RWPE1 (cell line): Measurements from ENCODE around the gene MYO10.

Experiments used
- CTCF ChIA-PET: fragments of 350-600 bp; sonication (Branson Sonifier 250); formaldehyde crosslinking; extraction: SDS; loops from one replicate; lab custom pipeline; 2021; lab: Yijun Ruan, JAX
- POLR2A ChIA-PET: fragments of 400-600 bp; formaldehyde crosslinking; extraction: SDS; loops from one replicate; lab custom pipeline; 2020; ENCODE audit warnings: antibody characterized with exemption; ENCODE audit not compliant: low non-redundant PET; lab: Yijun Ruan, JAX
- DNase-seq: peaks from one replicate; pipeline ENCODE4 v3.0.0; 2012; ENCODE audit warnings: low spot score
- H3K27ac ChIP-seq: fragments of 450-650 bp; 2 replicates; pipeline ENCODE4 v1.5.1; 2017
- TF ChIP-seq, protein P1 (sequence below): fragments of 450-650 bp; conservative IDR thresholded peaks from 2 replicates; pipeline ENCODE4 v1.5.1; 2017; ENCODE audit warnings: low read depth, mild to moderate bottlenecking

MYO10 gene

DNA sequence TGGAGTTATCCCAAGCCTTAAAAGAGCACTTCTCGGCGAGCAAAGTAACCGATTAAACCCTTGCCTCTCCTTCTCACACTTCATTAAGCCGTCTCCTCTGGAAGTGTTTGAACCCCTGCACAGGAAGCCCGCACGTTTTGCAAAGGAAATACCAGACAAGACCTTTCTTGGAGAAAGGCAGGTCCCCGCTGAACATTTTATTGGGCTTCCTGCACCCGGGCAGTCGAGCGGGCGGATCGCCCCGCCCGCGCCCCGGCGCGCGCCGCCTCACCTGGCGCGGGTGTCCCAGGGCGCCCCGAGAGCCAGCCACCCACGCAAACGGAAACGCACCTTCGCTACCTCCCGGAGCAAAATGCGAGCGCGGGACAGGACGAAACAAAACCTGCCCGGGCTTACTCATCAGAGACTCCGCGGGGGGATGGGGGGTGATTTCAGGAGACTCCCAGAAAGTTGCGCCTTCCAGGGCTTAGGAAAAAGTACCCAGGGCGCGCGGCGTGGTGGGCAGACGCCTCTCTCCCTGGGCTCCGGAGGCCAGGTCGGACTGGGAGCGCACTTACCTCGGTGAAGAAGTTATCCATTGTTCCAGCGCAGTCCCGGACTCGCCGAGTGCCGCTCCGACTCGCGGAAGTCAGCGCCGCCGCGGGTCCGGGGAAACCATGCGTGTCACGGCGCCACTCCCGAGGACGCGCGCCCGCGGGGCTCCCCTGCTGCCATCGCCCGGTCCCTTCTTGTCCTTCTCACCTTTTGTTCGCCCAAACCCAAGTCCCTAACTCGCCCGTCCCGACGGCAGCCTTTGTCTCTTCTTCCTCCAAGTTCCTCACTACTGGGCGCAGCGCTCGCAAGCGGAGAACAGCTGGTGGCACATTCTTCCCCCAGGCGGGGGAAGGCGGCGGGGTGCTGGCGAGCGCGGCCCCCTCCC is 598 bp downstream of the MYO10 start:
- H3K27ac ChIP-seq, result peak overlapping the region; percentile 93
- CTCF ChIA-PET, result no interaction called here
- POLR2A ChIA-PET, result no interaction called here
- TF ChIP-seq, protein P1, sequence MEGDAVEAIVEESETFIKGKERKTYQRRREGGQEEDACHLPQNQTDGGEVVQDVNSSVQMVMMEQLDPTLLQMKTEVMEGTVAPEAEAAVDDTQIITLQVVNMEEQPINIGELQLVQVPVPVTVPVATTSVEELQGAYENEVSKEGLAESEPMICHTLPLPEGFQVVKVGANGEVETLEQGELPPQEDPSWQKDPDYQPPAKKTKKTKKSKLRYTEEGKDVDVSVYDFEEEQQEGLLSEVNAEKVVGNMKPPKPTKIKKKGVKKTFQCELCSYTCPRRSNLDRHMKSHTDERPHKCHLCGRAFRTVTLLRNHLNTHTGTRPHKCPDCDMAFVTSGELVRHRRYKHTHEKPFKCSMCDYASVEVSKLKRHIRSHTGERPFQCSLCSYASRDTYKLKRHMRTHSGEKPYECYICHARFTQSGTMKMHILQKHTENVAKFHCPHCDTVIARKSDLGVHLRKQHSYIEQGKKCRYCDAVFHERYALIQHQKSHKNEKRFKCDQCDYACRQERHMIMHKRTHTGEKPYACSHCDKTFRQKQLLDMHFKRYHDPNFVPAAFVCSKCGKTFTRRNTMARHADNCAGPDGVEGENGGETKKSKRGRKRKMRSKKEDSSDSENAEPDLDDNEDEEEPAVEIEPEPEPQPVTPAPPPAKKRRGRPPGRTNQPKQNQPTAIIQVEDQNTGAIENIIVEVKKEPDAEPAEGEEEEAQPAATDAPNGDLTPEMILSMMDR, result no peak
- peak; percentile 89 for DNase-seq

DNA sequence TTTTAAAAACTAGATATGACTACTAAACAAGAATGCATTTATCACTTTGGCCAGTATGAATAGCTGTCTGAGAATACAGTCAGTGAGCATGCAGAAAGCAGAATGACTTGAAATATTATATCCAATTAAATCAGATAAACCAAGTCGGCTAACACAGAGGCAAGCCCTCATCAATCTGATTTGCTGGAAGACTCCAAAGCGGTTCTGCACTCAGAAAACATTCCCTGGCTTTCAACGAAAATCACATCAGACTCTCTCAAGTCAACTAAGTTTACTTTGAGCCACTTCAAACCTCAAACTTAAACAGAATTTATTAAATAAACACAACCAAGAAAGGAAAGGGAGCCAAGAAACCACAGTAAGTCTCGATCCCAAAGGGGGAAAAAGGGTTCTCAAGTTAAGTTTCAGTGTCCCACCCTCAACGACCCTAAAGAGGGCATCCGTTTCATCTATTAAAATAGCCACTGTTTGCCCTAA is 1.4 kb downstream of the MYO10 start:
- ChIA-PET CTCF (no interaction called here), POLR2A (no interaction called here)
- DNase-seq, result no peak
- TF ChIP-seq, protein P1, result no peak
- peak overlapping the region; percentile 93 for H3K27ac ChIP-seq

DNA sequence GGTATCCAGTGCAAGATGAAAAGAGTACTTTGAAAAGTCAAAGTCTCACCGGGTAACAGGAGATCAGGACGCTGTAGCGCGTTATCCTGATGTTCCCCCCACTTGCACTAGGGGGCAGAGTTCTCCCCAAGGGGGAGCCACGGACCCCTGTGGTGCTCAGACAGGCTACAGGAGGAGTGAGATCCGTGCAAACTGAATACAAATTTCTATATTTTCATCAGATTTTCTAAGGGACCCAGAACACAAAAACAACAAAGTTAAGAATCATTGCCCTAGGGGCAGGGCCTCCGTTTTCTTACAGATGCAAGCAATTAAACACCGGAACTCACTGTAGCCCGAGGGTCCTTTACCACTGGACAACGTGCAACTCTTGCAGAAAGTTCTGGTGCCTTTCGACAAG is 2.0 kb downstream of the MYO10 start:
- DNase-seq, result peak; percentile 84
- no peak overlapping the region for H3K27ac ChIP-seq
- CTCF ChIA-PET, result interaction anchor here (0.7 to 1.6 kb wide), 4 partner anchors 19 to 256 kb away, joined by 3 to 4 read pairs (median 4); no protein-coding TSS in a partner anchor
- TF ChIP-seq, protein P1, result peak; percentile 98
- POLR2A ChIA-PET, result no interaction called here

DNA sequence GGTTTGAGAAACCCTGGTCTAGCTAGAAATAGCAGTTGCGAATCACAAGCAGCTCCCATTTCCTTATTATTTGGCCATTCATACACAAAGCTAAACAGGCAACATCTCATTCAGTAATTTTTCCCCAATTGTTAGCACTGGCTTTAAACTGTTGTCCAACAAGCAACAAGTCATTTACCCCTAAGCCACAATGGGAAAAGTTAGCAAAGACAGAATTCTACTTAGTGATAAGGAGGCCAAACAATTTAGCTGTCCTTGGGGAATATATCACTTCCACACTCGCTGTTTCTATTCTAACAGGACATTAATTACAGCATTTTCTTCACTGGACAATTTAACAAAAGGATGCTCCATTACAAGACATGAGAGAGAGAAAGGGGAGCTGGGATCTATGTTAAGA is 2.8 kb downstream of the MYO10 start:
- ChIA-PET POLR2A (no interaction called here), CTCF (interaction anchor here (0.7 to 1.6 kb wide), 5 partner anchors 19 to 256 kb away, joined by 3 to 6 read pairs (median 4); no protein-coding TSS in a partner anchor)
- no peak overlapping the region for H3K27ac ChIP-seq
- DNase-seq, result no peak
- TF ChIP-seq, protein P1, result no peak

DNA sequence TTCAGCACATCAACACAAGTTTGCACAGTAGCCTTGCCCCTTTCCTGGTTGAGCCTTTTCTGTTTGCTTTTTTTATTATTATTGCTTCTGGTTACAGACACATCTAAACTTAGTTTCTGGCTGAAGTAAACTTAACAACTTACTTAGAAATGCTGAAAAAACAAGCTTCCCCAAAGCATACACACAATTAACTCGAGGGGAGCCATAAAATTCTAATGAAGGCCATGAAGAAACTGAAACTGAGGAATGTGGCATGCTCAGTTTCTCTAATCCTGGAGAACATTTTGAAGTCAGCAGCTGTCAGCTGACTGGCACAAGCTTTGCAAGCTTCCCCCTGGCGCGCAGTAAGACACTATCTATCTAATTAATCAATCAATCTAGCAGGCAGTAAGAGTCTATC is 3.7 kb downstream of the MYO10 start:
- CTCF ChIA-PET, result interaction anchor here (0.6 to 1.6 kb wide), 5 partner anchors 31 to 411 kb away, joined by 3 to 6 read pairs (median 4); no protein-coding TSS in a partner anchor
- TF ChIP-seq, protein P1, result no peak
- H3K27ac ChIP-seq, result no peak overlapping the region; the same call in 1 of the 2 replicates
- POLR2A ChIA-PET, result no interaction called here
- DNase-seq, result no peak

DNA sequence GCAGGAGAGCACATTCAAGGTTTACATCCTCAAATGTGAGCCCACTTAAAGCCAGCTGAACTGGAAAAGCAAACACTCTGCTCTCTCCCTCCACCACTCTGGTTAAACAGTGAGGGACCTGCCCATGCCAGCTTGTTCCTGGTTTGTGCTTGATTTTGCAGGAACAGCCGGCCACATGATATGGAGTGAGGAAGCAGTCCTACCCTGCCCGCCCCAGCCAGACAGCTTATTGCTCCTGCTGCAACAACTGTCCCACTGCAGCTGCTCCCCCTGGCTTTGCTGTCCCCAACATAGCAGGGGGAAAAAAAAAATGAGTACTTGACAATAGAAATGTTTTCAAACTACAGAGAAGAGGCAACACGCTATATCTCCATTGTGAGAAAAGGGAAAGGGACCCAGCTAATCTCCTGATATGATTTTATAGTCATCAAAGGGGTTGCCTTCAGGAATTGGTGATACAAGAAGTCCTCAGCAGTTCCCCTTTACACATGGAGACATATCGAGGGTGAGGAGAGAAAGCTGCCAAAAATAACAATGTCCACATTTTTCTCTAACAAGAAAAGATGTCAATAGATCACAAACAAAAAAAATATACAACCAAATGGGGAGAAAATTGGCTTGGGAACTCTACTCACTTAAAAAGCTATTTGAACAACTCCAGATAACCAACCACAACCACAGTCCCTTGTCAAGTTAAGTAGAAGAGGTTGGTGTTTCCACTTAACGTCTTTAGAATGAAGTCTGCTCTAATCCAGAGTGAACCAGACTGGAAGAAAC is 4.6 kb downstream of the MYO10 start:
- TF ChIP-seq, protein P1, result no peak
- CTCF ChIA-PET, result interaction anchor here (0.5 to 1.3 kb wide), 5 partner anchors 145 to 265 kb away, joined by 3 to 7 read pairs (median 3); no protein-coding TSS in a partner anchor
- H3K27ac ChIP-seq, result no peak overlapping the region; the same call in 1 of the 2 replicates
- no peak for DNase-seq
- POLR2A ChIA-PET, result no interaction called here
